Activated T-helper 1 cell treated with anti-CD3 and anti-CD28 coated beads, Interleukin-12 subunit alpha, Interleukin-12 subunit beta, Interleukin-2, Interleukin-4 antibody, amounts not matched to agents 30 ng/mL and 10 ng/mL and 1 ng/mL, durations not matched to agents 14 hours and 24 hours and 36 hours (primary cell): Measurements from ENCODE around the gene C18orf63. TPM values are rescaled to one million over a fixed set of nuclear protein-coding genes. Genes with fewer than 3 reads are reported as not detected.

ENCODE experiments used
- DNase-seq: peaks from one replicate; pipeline ENCODE4 v3.0.0; 2021; ENCODE audit warnings: low spot score
- H3K27ac Mint-ChIP-seq: one replicate; pipeline ENCODE4 v1.8.0; 2021; ENCODE audit warnings: mild to moderate bottlenecking, mixed read lengths
- H3K27me3 Mint-ChIP-seq: one replicate; pipeline ENCODE4 v1.8.0; 2022; ENCODE audit warnings: mild to moderate bottlenecking, moderate library complexity, mixed read lengths; ENCODE audit not compliant: insufficient read depth
- H3K36me3 Mint-ChIP-seq: one replicate; pipeline ENCODE4 v1.8.0; 2021; ENCODE audit warnings: low read depth, mixed read lengths
- H3K4me1 Mint-ChIP-seq: one replicate; pipeline ENCODE4 v1.8.0; 2021; ENCODE audit warnings: low read depth, mixed read lengths
- H3K4me3 Mint-ChIP-seq: one replicate; pipeline ENCODE4 v1.8.0; 2021; ENCODE audit warnings: mild to moderate bottlenecking, moderate library complexity, mixed read lengths
- H3K9me3 Mint-ChIP-seq: one replicate; pipeline ENCODE4 v1.8.0; 2021; ENCODE audit warnings: mixed read lengths
- intact Hi-C: fragments of 100-400 bp; cut with micrococcal nuclease; formaldehyde crosslinking; loops from one replicate; pipeline ENCODE4 v1.15.1; 2024
- total RNA-seq: library from RNA; stranded (reverse); gene quantifications from 2 replicates; pipeline ENCODE4 v1.2.3, GENCODE V29; 2022

The C18orf63 gene
- total RNA-seq, 1 donor from 2014 or later, result not detected

- Mint-ChIP-seq H3K27me3 (peaks cover 10% of the 10 kb centered on the region), H3K9me3 (no peaks in the 10 kb centered on the region), H3K4me3 (no peak overlapping the region), H3K27ac (no peak overlapping the region), H3K4me1 (peaks cover 2% of the 10 kb centered on the region), H3K36me3 (no peaks in the 10 kb centered on the region)
- DNase-seq, result no peak
- intact Hi-C loops, result no loop called here
Measured at GRCh38 chr18:74346206-74346605, 30.6 kb downstream of the C18orf63 start.

GRCh38 chr18:74348581-74348980 is 32.9 kb downstream of the C18orf63 start:
- intact Hi-C loops, result no loop called here

GRCh38 chr18:74351354-74351753 is 35.7 kb downstream of the C18orf63 start:
- intact Hi-C loops, result no loop called here
- H3K4me3 Mint-ChIP-seq, result no peak overlapping the region
- H3K27me3 Mint-ChIP-seq, result peaks cover 21% of the 10 kb centered on the region
- no peaks in the 10 kb centered on the region for H3K36me3 Mint-ChIP-seq
- no peak for DNase-seq
- H3K4me1 Mint-ChIP-seq, result peaks cover 10% of the 10 kb centered on the region
- no peak overlapping the region for H3K27ac Mint-ChIP-seq
- H3K9me3 Mint-ChIP-seq, result no peaks in the 10 kb centered on the region

More at GRCh38 chr18:74348581-74348980, 32.9 kb downstream of the C18orf63 start:
- H3K36me3 Mint-ChIP-seq, result no peaks in the 10 kb centered on the region
- H3K27ac Mint-ChIP-seq, result no peak overlapping the region
- H3K9me3 Mint-ChIP-seq, result no peaks in the 10 kb centered on the region
- H3K4me3 Mint-ChIP-seq, result no peak overlapping the region
- no peak for DNase-seq
- peaks cover 12% of the 10 kb centered on the region for H3K27me3 Mint-ChIP-seq
- H3K4me1 Mint-ChIP-seq, result peaks cover 9% of the 10 kb centered on the region

DNA sequence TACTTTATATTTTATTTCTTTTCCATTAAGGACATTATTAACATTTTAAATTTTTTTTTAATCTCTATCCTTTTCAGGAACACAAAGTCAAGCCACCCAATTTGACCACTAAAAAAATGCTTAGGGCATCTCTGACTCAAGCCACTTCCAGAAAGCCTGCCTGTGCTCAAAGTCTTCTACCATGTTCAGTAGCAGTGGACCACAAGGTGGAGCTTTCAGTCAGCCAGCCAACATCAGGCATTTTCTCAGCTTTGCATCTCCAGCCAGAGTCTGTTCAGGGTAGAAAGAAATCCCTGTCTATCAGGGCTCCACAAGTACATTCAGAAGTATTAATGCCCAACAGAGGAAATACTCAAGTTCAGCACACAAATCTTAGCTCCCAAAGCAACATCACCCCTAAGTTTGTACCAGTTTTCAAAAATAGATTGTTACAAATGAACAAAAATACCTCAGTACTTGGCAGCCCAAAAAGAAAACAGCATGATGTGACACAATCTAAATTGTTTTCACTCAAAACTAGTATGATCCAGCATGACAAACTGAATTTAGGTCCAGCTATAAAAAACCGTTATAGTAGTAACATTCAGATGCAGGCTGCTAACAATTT is 37.6 kb downstream of the C18orf63 start:
- intact Hi-C loops, result loop anchor here (1.0 kb wide), 2 partner anchors 140 to 199 kb away; no protein-coding TSS in a partner anchor
- H3K9me3 Mint-ChIP-seq, result no peaks in the 10 kb centered on the region
- H3K27ac Mint-ChIP-seq, result no peak overlapping the region
- H3K27me3 Mint-ChIP-seq, result peaks cover 18% of the 10 kb centered on the region
- H3K4me3 Mint-ChIP-seq, result no peak overlapping the region
- H3K36me3 Mint-ChIP-seq, result no peaks in the 10 kb centered on the region
- DNase-seq, result peak; percentile 22
- peaks cover 23% of the 10 kb centered on the region for H3K4me1 Mint-ChIP-seq

DNA sequence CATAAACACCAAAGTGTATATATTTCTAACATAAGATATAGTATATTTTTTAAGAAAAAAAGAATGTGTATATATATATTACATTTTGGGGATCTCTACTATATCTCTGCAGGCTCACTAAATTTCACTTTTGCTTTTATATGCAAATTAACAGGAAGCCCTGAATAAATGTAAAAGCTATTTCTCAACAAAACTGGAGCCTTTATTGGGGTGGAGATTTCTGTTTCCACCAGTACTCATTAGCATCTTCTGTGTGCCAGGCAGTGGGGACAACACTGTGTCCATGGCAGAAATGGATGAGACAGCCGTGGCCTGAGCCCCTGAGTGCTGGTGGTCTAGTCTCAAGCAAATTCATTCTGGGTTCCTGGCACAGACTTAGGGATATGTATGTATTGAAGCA is 41.3 kb downstream of the C18orf63 start:
- peaks cover 14% of the 10 kb centered on the region for H3K4me1 Mint-ChIP-seq
- no peak overlapping the region for H3K4me3 Mint-ChIP-seq
- H3K27ac Mint-ChIP-seq, result no peak overlapping the region
- intact Hi-C loops, result no loop called here
- H3K27me3 Mint-ChIP-seq, result peaks cover 22% of the 10 kb centered on the region
- no peaks in the 10 kb centered on the region for H3K36me3 Mint-ChIP-seq
- H3K9me3 Mint-ChIP-seq, result no peaks in the 10 kb centered on the region
- DNase-seq, result no peak

DNA sequence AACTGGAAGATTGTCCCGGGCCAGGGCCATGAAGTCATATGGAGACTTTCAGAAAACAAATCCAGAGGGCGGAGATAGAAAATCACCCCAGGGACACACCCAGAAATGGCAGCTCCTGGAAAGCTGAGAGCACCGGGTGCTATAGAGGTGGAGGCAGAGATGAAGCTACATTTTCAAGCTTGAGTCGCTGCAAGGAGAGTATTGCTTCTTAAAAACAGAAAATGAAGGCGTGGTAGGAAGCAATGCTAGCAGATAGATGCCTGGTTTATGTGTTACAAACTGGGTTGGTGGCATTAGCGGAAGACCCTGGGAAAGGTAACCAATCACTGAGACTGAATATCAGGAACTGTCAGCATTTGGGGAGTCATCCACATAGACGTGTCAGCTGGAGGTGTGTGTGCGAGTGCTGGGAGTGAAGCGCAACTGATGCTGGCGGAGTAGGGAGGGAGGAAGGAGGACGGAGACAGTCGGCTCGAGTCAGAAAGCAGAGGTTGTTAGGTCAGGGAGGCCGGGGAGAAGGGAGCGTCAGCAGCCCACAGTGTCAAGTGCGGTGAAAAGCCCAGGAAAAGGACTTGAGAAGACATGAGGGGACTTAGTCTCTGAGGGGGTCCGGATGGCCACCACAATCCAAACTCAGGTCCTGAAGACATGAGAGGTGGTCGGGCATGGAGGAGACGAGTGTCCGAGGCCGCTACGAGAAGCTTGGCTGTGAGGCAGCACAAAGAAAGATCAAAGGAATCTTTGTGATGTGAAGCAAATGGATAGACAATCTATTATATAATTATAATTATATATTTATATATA is 45.4 kb downstream of the C18orf63 start:
- Mint-ChIP-seq H3K27me3 (peaks cover 6% of the 10 kb centered on the region), H3K27ac (no peak overlapping the region), H3K36me3 (no peaks in the 10 kb centered on the region), H3K9me3 (no peaks in the 10 kb centered on the region), H3K4me3 (no peak overlapping the region), H3K4me1 (peaks cover 14% of the 10 kb centered on the region)
- intact Hi-C loops, result no loop called here
- DNase-seq, result no peak

DNA sequence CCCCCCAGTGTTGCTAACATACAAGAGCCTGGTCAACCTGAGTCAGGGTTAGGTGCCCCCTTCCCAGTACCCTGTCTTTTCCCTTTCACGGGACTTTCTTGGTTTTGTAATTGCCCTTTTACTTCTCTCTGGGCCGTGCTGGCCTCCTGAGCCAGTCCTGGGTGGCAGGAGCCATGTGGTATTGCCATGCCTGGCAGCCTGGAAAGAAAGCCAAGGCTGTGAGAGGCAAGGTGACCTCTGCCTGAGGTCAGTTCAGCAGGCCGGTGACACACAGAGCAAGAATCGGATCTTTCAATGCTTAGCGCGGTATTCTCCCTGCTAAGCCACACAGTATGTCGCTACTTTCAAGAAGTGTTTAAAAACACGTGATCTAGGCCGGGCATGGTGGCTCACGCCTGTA is 52.3 kb downstream of the C18orf63 start:
- DNase-seq, result no peak
- H3K36me3 Mint-ChIP-seq, result peaks cover 2% of the 10 kb centered on the region

DNA sequence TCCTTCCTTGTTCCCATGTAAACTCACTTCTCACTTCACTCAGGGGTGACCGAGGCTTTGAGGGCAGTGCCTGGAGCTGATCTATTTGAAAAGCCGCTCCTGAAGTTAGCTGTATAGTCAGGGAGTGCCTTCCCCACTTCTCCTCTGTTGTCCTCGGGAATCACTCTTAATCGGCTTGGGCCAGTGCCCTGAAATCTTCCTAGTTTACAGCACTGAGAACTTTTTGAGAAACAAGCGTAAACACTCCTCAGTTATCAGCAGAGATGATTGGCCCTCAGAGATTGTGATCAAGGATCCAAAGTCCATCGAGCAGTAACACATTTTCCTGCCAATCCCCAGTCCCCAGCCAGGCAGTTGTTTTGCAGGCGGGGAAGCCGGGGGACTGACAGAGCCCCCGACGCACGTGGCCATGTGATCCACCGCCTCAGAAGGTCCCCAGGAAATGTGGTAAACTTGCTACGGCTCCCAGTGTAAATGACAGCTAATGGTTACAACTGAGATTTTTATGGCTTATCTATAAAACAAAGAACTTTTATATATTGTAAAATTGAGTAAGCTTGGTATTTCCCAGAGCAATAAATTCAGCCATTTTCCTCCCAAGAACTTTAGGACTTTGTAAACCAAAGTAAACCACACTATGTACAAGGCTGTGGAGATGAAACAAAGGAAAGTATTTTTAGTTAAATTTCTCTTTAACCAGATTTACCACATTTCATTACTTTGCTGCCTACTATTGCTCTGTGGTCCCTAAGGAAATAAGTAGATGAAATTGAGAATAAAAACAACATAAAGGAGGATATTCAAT is 53.5 kb downstream of the C18orf63 start:
- H3K27ac Mint-ChIP-seq, result no peak overlapping the region
- no peak overlapping the region for H3K4me3 Mint-ChIP-seq

More for the DNA sequence above, 52.3 kb downstream of the C18orf63 start:
- Mint-ChIP-seq H3K27ac (no peak overlapping the region), H3K27me3 (peaks cover 20% of the 10 kb centered on the region), H3K9me3 (no peaks in the 10 kb centered on the region), H3K4me1 (peaks cover 24% of the 10 kb centered on the region), H3K4me3 (no peak overlapping the region)
- intact Hi-C loops, result no loop called here

GRCh38 chr18:74370115-74370514 is 54.5 kb downstream of the C18orf63 start:
- no peaks in the 10 kb centered on the region for H3K9me3 Mint-ChIP-seq
- peaks cover 2% of the 10 kb centered on the region for H3K36me3 Mint-ChIP-seq
- DNase-seq, result no peak
- peaks cover 20% of the 10 kb centered on the region for H3K27me3 Mint-ChIP-seq
- H3K4me3 Mint-ChIP-seq, result no peak overlapping the region
- intact Hi-C loops, result loop anchor here (5.0 kb wide), 1 partner anchor 122 kb away; no protein-coding TSS in a partner anchor
- H3K27ac Mint-ChIP-seq, result no peak overlapping the region
- H3K4me1 Mint-ChIP-seq, result peaks cover 31% of the 10 kb centered on the region

More for the DNA sequence above, 53.5 kb downstream of the C18orf63 start:
- H3K4me1 Mint-ChIP-seq, result peaks cover 27% of the 10 kb centered on the region
- H3K9me3 Mint-ChIP-seq, result no peaks in the 10 kb centered on the region
- H3K27me3 Mint-ChIP-seq, result peaks cover 20% of the 10 kb centered on the region
- no peak for DNase-seq
- intact Hi-C loops, result no loop called here
- H3K36me3 Mint-ChIP-seq, result peaks cover 2% of the 10 kb centered on the region

DNA sequence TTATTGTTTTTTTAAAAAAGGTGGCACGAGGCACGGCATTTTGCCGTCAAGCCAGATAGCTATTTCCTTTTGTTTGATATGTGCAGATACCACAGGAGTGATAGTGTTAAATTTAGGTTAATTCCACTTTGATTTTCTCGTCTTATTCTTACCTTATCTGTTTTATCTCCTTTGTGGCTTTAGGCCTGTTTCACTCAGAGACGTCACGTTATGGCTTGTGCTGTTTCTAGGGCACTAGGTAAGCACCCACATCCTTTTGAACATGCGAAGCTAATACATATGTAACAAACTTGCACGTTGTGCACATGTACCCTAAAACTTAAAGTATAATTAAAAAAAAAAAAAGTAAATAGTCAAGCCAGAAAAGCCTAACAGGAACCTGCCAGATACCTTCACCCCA is 57.8 kb downstream of the C18orf63 start:
- Mint-ChIP-seq H3K36me3 (peaks cover 3% of the 10 kb centered on the region), H3K4me3 (no peak overlapping the region), H3K4me1 (peaks cover 51% of the 10 kb centered on the region), H3K27me3 (peaks cover 17% of the 10 kb centered on the region), H3K9me3 (no peaks in the 10 kb centered on the region), H3K27ac (no peak overlapping the region)
- peak; percentile 43 for DNase-seq
- intact Hi-C loops, result loop anchor here (5.0 kb wide), 1 partner anchor 119 kb away; no protein-coding TSS in a partner anchor

DNA sequence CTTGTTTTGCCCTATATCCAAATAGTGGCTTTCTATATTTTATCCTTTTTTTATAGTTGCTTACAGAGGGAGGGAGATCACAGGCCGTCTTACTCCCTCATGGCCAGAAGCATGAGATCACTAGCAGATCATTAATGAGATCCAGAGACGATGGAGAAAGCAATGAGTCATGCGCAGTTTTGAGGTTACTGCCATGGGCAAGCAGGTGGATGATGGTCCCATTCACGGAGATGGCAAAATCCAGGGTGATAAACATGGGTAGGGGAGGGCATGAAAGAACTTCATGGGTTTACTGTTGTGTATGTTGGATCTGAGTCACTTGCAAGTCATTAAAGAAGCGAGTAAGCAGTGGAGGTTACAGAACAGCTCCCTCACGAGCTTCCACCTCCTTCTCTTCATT is 60.4 kb downstream of the C18orf63 start:
- H3K4me1 Mint-ChIP-seq, result peaks cover 55% of the 10 kb centered on the region

GRCh38 chr18:74376523-74376922 is 60.9 kb downstream of the C18orf63 start:
- intact Hi-C loops, result no loop called here

More for the DNA sequence above, 60.4 kb downstream of the C18orf63 start:
- Mint-ChIP-seq H3K9me3 (peaks cover 4% of the 10 kb centered on the region), H3K27ac (no peak overlapping the region), H3K36me3 (peaks cover 5% of the 10 kb centered on the region), H3K27me3 (peaks cover 3% of the 10 kb centered on the region), H3K4me3 (no peak overlapping the region)
- DNase-seq, result no peak
- intact Hi-C loops, result no loop called here

More at GRCh38 chr18:74376523-74376922, 60.9 kb downstream of the C18orf63 start:
- H3K27ac Mint-ChIP-seq, result peak overlapping the region; percentile 16
- no peak for DNase-seq
- H3K4me1 Mint-ChIP-seq, result peaks cover 52% of the 10 kb centered on the region
- H3K36me3 Mint-ChIP-seq, result peaks cover 5% of the 10 kb centered on the region
- no peaks in the 10 kb centered on the region for H3K27me3 Mint-ChIP-seq
- H3K9me3 Mint-ChIP-seq, result peaks cover 4% of the 10 kb centered on the region
- H3K4me3 Mint-ChIP-seq, result no peak overlapping the region
